Upper lobe of right lung (tissue), 1 donor: Measurements from ENCODE around the gene PPIP5K1. TPM values are rescaled to one million over a fixed set of nuclear protein-coding genes. Genes with fewer than 3 reads are reported as not detected.
A peak's percentile ranks its signal among the peaks of the same experiment; 100 is the strongest.

Source experiments
- ATAC-seq: fragments of 200-7000 bp; cut with Tn5 transposase; one replicate; pipeline ENCODE4 v1.9.1; 2020; ENCODE audit warnings: mild to moderate bottlenecking, moderate library complexity
- DNase-seq: peaks from one replicate; pipeline ENCODE4 v3.0.0-alpha.2; 2020
- H3K27ac ChIP-seq: fragments of 200-600 bp; one replicate; pipeline ENCODE4 v1.8.0; 2022
- H3K27me3 ChIP-seq: fragments of 200-600 bp; one replicate; pipeline ENCODE4 v1.8.0; 2022; ENCODE audit warnings: mild to moderate bottlenecking
- H3K36me3 ChIP-seq: fragments of 200-600 bp; one replicate; pipeline ENCODE4 v1.8.0; 2022
- H3K4me1 ChIP-seq: fragments of 200-600 bp; one replicate; pipeline ENCODE4 v1.8.0; 2022
- H3K4me3 ChIP-seq: fragments of 200-600 bp; one replicate; pipeline ENCODE4 v1.8.0; 2022; ENCODE audit warnings: mild to moderate bottlenecking
- H3K9me3 ChIP-seq: fragments of 200-600 bp; one replicate; pipeline ENCODE4 v1.8.0; 2022
- CTCF ChIP-seq: fragments of 200-600 bp; IDR thresholded peaks from one replicate; pipeline ENCODE4 v1.8.0; 2022; ENCODE audit warnings: antibody characterized with exemption
- intact Hi-C: fragments of 100-400 bp; cut with DNase I; formaldehyde crosslinking; loops from one replicate; pipeline ENCODE4 v1.11.0; 2022
- total RNA-seq: library from RNA; stranded (reverse); fragmentation: NEBNext Ultra II Directional; extraction: Animal tissue kit (Norgen Biotek cat#: 25700); gene quantifications from one replicate; pipeline ENCODE4 v1.2.1, GENCODE V29; 2021
- donor health status: DM: no; HTN: yes; CAD: no; lungs with severe emphysema.

Gene PPIP5K1
- total RNA-seq, 1 donor from 2014 or later, result 27.3 TPM

DNA sequence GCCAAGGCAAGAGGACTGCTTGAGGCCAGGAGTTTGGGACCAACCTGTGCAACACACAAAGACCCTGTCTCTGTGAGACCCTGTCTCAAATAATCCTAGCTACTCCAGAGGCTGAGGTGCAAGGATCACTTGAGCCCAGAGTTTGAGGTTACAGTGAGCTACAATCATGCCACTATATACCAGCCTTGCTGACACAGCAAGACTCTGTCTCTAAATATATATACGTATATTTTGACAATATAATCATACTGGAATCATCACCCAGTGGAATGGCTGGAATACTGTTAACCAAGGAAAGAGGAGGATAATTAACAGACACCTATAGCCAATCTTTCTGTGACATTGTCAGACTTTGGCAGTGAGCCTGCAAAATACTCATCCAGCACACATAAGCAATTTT, 81.6 kb downstream of the PPIP5K1 start:
- no peak for TF ChIP-seq CTCF
- H3K27me3 ChIP-seq, result no peaks in the 10 kb centered on the region
- DNase-seq (no peak), ATAC-seq (no peak)
- no peaks in the 10 kb centered on the region for H3K36me3 ChIP-seq
- no peak overlapping the region for H3K4me3 ChIP-seq
- intact Hi-C loops, result no loop called here
- H3K4me1 ChIP-seq, result peaks cover 12% of the 10 kb centered on the region
- no peaks in the 10 kb centered on the region for H3K9me3 ChIP-seq
- no peak overlapping the region for H3K27ac ChIP-seq

DNA sequence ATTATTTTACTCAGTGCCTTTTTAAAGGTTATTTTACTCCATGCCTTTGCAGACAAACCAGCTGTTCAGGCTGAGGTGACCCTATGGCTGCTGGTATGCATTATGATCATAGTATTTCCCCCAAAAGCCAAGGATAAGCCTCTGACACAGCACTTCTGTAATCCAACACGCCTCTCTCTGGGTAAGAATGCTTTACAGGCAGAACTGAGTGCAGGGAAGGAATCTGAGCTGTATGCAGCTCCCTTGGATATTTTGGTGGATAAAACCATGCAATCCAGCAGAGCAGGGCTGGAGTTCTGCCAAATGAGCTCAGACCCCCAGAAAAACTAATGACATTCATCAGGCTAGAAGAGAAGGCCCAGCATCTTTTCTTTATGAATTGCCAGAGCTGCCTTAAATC, 84.3 kb downstream of the PPIP5K1 start:
- Histone ChIP-seq H3K36me3 (no peaks in the 10 kb centered on the region), H3K9me3 (no peaks in the 10 kb centered on the region), H3K27ac (no peak overlapping the region), H3K27me3 (no peaks in the 10 kb centered on the region), H3K4me1 (peaks cover 6% of the 10 kb centered on the region), H3K4me3 (no peak overlapping the region)
- intact Hi-C loops, result no loop called here
- DNase-seq (no peak), ATAC-seq (no peak)
- TF ChIP-seq CTCF, result no peak

- no peaks in the 10 kb centered on the region for H3K4me1 ChIP-seq
- ATAC-seq, result no peak
- no peaks in the 10 kb centered on the region for H3K9me3 ChIP-seq
- no peak for TF ChIP-seq CTCF
- H3K27me3 ChIP-seq, result no peaks in the 10 kb centered on the region
- intact Hi-C loops, result no loop called here
- no peaks in the 10 kb centered on the region for H3K36me3 ChIP-seq
- no peak overlapping the region for H3K27ac ChIP-seq
- no peak for DNase-seq
- H3K4me3 ChIP-seq, result no peak overlapping the region
Measured at GRCh38 chr15:43499635-43500034, 90.4 kb downstream of the PPIP5K1 start.

DNA sequence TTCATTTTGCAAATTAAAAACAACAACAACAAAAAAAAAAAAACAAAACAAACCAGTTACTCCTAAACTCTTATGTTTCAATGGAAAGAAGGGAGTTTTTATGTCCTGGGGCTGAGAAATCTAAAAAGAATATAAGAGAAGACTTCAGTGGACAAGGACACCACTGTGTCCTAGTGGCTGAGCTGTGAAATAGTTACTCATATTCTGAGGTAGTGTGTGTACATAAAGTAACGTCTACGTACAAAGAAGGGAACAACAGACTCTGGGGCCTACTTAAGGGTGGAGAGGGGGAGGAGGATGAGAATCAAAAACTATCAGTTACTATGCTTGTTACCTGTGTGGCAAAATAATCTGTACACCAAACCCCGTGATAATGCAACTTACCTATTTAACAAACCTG, 91.0 kb downstream of the PPIP5K1 start:
- Histone ChIP-seq H3K4me1 (no peaks in the 10 kb centered on the region), H3K9me3 (no peaks in the 10 kb centered on the region), H3K4me3 (no peak overlapping the region), H3K27me3 (no peaks in the 10 kb centered on the region), H3K27ac (no peak overlapping the region), H3K36me3 (no peaks in the 10 kb centered on the region)
- ATAC-seq (no peak), DNase-seq (no peak)
- TF ChIP-seq CTCF, result no peak
- intact Hi-C loops, result no loop called here

DNA sequence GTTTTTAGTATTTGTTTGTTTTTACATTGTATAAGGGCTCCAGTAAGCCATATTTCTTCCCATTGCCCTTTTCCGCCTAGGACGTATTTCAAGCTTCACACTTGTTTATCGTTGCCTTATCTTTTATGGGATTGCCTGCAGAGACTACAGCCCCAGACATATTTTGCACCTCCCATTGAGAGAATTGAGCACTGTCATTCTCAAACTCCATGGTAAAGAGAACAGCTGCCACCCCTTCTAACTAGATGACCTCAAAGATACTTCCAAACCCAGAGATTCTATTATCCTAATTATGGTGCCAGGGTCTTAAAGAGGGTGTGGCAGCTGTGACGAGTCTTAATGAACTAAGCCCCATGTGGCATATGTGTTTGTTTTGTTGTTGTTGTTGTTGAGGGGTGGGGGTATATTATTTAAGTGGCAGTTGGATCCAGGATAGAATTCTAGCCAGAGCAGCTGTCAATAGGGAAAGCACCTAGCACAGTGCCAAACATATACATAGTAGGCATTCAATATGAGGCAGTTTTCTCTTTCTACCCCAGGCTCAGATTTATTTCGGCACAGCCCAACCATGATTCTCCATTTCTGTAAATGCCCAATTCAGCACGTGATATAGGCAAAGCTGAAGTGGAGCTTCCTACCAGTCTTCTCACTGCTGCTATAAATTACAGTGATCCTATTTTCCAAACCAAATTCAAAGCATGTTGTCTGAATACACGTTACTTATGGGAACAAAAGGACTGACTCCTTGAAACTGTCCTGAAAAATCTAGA, 96.1 kb downstream of the PPIP5K1 start:
- Histone ChIP-seq H3K27ac (peak overlapping the region; percentile 76), H3K27me3 (no peaks in the 10 kb centered on the region), H3K4me3 (peak overlapping the region; percentile 87), H3K36me3 (peaks cover 3% of the 10 kb centered on the region), H3K4me1 (peaks cover 8% of the 10 kb centered on the region), H3K9me3 (no peaks in the 10 kb centered on the region)
- no peak for TF ChIP-seq CTCF
- DNase-seq (no peak), ATAC-seq (no peak)
- intact Hi-C loops, result no loop called here
